ENCODE data around the gene BMPR1B.

The BMPR1B gene

DNA sequence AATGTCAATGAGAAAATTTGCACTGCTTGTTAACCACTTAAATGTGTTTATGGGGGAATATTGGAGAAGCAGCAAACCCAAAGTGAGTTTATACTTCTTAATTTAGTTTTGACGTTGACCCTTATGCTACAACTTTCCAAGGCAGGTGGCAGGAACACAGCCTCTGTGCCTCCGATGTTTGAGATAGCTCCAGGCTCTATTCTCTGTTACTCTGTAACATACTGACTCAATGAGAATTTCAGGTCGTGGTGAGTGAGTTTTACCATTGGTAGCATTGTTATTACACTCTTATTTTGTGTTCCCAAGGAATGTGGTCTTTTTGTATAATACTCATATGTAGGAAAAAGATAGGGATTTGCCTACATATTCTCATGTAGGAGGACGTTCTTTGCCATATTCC lies 210.7 kb downstream of the BMPR1B start:
- no peak for DNase-seq

DNA sequence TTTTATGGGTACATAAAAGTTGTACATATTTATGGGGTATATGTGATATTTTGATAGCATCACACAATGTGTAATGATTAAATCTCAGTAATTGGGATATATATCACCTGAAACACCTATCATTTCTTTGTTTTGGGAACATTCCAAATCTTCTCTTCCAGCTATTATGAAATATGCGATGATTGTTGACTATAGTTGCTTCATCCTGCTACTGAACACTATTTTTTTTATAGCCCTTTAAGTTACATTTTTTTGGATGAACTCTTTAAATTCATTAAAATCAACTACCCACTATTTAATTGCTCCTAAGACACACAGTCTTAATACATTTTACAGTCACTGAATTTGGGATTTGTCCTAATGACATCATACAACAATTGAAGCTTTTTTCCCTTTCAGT lies 212.9 kb downstream of the BMPR1B start:
- DNase-seq = no peak

DNA sequence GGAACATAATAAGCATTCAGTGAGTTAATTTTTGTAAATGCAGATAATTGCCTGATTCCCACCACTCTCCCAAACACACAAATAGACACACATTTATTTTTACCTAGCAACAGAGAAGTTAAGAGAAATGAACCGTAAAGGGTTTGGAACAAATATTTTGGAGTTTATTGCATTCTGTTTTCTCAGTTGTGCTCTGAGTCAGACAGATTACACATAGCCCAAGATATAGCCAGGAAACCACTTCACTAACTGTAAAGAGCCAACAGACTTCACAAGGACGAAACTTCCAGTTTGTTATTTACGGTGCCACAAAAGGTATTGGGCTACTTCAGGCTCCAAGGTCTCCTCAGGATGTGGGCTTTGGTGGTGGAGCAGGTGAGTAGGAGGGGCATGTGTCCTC lies 217.0 kb downstream of the BMPR1B start:
- no peak for DNase-seq

DNA sequence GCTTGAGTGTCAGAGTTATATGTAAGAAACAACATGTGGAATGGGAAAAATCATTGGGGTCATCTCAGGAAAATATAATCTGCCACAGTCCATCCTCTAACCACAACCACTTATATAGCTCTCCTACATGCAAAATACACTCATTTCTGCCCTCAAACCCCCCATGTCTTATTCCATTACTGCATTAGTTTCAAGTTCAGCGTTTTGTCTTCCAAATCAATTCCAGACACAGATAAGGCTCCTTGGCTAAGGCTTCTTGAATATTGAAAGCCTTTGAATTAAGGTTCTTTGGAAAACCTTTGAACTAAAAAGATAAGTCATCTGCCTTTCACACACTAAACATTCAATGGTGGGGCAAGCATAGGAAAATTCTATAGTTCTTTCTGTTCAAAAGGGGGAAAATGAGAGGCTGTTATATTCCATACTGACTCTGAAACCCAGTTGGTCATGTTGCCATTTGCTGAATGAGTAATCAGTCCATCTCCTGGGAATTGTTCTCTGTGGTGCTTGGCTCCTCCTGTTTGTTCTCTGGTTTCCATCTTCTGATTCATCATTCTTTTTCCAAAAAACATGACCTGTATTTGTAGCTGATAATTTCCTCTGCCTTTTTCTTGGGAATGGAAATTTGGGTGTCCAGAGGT lies 218.7 kb downstream of the BMPR1B start:
- no peak for DNase-seq

DNA sequence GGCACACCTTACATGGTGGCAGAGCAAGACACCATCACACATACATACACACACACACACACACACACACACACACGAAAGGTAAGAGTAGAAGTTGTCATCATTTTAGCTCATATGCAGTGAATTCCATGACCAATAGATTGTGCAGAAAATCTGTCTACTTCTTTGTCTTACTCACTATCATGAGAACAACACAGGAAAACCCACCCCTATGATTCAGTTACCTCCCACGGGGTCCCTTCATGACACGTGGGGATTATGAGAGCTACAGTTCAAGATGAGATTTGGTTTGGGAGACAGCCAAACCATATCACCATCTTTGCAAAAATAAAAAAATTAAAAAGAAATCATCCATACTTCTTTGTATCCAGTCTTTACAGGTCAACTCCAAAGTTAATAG lies 221.1 kb downstream of the BMPR1B start:
- DNase-seq = peak; percentile 9

DNA sequence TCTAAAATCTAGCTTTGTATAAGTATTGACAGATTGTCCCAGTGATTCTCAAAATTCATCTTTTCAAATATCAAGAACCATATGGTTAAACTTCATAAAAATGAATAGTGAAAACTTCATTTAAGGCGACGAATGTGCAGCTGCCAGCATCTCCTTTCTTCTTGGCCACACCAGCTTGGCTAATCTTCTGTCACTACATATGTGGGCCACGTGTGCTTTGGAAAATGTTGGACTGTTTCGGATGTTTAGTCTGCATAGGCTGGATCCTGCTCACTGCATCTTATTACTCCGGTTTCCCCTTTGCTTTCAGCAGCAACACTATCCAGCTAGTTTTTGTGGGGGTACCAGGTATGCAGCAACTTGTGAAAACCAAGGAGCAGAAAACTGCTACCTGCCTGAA lies 221.9 kb downstream of the BMPR1B start:
- no peak for DNase-seq

DNA sequence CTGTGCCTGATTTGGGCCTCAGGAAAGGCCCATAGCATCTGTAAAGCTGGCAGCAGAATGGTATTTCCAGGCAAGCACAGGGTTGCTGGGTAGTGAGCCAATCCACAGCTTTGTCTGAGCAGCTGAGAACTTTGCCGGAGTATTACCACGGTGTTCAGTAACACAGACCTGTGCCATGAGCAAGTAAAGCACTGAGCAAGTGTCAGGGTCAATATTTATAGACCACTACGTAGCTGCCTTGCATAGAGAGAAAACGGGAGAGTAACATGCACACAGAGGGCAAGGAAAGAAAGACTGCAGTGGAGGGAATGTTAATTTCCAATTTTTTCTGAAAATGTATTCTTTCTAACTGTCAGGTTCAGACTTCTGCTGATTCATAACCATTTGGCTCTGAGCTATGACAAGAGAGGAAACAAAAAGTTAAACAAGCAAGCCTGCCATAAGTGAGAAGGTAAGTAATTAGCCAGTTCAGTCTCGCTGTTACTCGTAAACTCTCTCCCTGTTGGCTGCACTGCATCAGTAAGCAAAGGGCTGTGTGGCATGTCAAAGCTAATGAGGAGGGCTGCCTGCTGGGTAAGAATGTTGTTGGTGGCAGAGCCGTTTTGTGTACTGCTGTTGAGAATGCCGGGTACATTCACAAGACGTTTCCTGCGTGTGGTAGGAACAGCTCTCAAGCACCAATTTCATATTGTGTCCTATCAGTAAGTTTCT lies 238.1 kb downstream of the BMPR1B start:
- no peak for DNase-seq

DNA sequence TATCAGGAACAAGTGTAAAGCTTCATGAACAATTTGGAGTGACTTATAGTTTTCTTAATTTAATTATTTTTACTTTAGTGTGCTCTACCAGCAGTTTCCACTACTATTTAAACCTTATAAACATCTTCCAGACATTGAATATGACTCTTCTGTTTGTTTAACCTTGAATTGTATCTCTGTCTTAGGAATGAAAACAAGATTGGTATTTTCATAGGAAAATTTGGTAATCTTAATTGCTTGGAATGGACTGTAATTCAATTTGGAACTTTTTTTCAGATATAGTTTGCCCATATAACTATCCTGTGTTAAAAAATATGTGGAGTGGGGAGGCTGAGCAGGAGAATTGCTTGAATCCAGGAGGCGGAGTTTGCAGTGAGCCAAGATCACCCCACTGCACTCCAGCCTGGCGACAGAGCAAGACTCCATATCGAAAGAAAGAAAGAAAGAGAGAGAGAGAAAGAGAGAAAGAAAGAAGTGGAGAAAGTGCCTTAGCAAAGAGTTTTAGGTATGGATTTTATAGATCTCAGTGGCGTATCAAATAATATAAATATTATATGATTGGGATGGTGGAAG lies 242.4 kb downstream of the BMPR1B start:
- no peak for DNase-seq

DNA sequence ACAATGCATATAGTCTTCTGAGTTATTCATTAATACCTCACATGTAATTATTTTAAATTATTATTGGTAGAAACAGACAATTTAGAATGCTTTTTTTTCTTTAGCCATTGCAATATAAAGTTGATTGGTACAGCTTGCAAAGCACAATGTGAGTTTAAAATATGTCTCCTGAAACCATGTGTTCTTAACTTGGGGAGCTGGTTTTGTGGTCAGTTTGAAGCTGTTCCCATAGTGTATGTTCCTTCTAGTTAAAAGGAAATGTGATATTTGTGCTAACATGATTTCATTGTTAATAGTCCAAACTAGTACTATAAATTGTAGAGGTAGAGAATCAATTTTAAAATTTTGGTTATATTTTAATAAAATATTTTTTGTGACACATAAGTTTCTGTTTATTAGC lies 247.2 kb downstream of the BMPR1B start:
- DNase-seq = no peak

DNA sequence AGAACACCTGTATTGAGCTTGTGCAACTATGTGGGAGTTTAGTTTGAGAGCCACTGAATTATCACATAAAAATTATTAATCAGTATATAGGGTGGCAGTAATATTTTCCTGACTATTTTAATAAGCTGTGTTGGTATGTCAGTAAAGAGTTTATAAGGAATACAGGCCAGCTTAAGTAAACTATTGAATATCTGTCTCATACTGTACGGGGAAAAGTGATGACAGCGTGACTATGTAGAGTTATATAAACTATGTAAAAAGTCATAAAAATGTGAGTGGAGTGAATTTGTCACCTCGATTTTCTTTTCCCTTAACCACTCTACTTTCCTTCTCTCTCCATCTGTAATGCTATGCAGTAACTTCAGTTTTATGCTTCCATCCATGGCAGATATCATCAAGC lies 250.2 kb downstream of the BMPR1B start:
- DNase-seq = no peak

DNA sequence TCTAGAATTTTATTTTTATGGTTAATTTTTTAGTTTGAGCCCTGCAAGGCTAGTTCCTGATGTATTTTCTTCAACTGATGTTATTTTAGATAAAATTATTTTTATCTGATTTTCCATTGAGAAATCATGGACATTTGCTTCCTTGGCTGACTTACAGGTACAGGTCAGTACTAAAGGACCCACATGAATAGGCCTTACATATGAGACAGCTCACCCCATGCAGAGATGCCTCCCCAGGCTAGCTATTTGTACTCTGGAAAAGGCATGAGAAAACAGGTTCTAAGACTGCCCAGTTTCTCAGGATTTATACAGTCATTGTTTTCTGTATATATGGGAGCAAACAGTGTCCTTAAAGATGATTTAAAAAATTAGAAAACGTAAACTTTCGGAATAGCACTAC lies 255.5 kb downstream of the BMPR1B start:
- DNase-seq = no peak

DNA sequence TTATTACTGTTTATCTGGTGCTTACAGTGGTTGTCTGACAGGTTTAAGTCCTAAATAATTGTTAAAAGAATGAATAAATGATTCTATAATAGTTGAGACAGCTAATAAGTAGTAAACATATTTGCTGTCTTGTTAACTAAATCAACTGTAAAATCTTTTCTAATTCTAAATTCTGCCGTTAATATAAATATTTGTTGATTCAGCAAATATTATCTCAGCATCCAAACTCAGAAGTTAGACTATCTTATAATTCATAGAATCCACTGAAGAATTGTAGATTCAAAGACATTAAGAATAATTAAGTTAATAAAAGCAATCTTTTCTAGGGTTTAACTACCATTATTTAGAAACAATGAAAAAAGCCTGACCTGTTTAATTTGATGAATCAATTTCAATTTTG lies 256.3 kb downstream of the BMPR1B start:
- DNase-seq = no peak

DNA sequence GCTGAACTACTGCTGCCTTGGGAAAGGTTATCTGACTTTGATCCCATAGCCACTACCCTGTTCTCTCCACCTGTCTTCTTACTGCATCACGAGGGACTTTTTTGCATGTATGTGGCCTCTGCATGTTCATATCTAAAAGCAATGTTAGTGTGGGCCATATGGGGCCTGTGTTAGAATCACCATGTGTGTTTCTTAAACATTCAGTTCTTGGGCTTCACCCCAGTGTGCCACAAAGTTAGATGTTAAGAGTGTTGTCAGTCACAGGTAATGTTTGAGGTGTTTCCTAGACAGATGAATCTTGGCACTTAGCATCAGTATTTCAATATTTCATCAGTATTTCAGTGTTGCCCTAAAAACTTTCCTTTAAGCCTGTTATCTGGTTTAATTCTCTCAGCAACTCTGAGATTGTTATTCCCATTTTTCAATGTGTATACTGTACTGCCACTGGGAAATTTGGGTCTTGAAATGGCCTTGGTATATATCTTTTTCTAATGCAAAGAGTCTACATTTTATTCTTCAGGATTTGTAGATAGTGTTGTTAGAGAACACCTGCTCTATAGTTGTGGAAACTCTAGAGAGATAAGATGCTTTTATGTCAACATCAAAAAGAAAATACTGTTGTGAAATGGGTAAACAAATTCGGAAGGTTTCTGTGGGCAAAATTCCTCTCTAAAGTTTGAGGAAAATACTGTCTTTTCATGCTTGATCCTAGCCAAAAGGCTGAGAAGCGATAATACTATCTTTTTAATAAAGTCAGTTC lies 259.7 kb downstream of the BMPR1B start:
- no peak for DNase-seq

DNA sequence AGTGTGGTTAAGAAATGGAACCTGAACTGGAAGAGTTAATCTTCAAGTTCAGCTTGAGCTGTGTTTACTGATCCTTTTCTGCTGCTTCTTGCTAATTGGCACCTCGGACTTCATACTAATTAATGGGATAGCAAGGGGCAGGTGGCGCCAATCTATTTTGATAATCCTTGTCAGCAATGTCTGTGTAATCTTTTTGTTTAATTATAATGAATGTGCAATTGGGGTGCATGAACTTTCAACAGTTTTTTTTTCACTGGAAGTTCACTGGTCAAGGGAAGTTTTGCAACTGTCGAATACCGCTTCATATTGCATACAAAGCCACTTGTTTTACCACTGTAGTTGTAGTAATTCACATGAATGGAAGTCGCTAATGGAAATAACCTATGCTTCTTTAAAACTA lies 261.0 kb downstream of the BMPR1B start:
- DNase-seq = no peak

DNA sequence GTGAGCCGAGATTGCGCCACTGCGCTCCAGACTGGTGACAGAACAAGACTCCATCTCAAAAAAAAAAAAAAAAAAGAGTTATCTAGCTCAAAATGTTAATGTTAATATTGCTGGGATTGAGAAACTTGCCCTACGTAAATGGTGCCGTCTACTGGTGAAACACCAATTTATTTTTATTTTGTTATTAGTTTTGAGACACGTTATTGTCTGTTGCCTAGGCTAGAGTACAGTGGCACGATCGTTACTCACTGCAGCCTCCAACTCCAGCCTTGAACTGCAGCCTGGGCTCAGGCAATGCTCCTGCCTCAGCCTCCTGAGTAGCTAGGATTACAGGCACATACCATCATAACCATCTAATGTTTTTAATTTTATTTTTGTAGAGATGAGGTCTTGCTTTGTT lies 262.8 kb downstream of the BMPR1B start:
- DNase-seq = no peak

DNA sequence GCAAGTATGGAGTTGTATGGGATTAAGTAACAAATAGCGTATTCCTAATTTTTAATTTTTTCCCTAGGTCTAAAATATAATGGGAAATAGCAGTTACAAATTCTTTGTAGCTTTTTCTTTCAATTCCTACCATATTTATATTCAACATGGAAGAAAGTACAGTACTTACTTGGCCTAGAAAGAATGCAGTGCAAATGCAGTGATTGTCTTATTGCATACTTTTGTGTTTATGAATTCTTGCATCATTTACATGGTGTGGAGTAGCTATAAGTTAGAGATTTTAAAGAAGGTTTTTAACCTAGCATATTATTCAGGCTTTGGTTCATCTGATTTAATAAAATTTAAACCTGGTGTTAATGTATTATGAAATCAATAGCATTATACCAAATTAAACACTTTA lies 263.3 kb downstream of the BMPR1B start:
- DNase-seq = no peak

DNA sequence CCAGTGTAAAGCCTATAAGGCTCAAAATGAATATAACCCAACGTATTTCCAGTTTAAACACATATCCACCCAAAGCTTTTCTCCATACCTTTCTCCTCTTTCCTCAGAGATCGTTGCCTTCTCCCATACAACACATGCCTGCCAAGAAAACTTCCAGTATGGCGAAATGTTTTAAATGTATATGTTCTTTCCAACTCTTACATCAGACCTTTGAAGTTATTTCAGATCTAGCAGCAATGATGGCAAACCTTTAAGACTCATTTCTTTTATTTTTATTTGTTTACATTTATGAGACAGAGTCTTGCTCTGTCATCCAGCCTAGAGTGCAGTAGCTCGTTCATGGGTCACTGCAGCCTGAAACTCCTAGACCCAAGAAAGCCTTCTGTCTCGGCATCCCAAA lies 265.4 kb downstream of the BMPR1B start:
- no peak for DNase-seq

DNA sequence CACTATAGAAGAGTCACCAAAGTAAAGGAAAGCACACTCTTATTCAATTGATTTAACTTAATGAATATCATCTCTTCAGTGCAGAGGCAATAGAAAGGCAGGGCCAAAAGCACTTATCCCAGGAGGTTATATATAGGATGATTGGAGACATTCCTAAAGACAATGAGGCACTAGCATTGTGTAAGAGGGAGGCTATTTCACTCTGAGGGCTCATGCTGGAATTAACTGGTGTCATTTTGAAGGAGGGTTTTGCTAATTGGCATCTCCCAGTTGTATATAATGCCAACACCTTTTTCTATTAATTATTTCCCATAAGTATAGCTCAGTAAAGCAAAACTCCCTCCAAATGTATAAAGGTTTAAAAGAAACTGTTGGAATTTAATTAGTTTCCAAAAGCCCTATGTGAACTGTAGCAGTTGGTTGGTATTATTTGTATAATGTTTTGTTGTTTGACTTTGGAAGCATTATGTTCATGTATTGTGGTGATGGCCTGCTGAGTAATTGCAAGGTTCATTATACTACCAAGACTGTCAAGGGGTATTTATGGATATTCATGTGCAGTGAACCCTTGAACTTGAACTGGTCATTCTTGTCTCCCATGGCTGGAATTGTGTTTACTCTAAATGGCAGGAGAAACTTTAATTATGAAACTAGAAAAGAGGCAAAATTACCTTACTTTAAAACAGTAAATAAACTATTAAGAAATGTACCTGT lies 270.3 kb downstream of the BMPR1B start:
- no peak for DNase-seq

DNA sequence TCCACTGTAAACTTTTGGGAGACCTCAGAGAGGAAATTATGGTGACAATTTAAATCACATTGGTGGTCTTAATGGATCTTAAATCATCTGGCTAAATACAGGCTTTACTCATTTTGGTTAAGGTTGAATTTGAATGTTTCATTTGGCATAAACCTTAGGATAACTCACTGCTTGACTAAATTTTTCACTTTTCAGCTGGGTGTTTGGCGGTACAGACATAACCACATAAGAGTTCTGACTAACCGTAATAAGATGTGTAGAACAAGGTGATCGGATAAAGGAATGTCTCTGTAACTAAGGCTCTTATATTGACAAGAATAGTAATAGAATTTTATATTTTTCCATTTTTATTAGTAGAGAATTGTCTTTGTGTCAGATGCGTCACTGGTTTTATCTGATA lies 281.0 kb downstream of the BMPR1B start:
- no peak for DNase-seq

DNA sequence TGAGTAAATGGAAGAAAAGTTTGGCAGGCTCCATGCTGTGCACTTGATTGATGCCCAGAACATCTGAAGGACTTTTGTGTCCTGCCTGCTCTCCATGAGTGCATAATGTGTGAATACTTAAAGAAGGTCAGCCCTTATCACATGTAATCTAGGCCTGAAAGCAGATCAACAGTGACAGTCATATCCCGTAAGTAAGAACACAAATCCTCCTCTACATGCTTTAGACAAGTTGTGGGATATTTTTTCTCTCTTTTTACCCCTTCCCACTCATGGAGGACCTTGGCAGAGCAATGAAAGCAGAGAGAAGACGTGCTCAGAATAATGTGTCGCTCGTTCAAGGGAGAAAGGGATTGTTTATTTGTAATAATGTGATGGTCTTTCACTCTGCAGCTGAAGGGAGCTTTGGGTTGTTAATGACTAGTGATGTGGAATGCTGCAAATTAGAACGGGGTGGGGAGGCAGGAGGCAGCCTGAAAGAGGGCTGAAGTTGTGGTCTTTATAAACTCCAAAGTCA lies 286.6 kb downstream of the BMPR1B start:
- no peak for DNase-seq

DNA sequence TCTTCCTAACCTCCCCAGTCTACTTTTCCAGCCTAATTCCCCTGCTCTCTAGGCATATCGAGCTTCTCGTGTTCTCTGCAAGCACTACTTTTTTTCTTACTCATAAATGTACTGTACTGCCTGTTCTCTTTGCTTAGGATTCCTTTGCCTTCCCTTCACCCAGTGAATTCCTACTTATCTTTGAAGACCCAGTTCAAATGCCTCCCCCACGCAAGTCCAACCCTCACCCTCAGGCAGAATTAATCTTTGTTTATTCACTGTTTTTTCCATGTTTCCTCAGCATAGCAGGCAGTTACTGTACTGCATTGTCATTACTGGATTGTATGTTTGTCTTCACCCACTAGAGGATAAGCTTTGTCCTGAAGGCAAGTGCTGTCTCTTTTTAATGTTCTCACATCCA lies 287.7 kb downstream of the BMPR1B start:
- DNase-seq = no peak

DNA sequence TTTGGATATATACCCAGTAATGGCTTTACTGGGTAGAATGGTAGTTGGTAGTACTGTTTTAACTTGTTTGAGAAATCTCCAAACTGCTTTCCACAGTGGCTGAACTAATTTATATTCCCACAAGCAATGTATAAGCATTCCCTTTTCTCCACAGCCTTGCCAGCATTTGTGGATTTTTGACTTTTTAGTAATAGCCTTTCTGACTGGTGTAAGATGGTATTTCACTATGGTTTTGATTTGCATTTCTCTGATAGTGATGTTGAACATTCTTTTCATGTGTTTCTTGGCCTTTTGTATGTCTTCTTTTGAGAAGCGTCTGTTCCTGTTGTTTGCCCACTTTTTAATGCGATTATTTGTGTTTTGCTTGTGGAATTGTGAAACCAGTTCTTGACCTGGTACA lies 290.5 kb downstream of the BMPR1B start:
- DNase-seq = no peak
